ENCODE data around the gene ILF3.

DNA sequence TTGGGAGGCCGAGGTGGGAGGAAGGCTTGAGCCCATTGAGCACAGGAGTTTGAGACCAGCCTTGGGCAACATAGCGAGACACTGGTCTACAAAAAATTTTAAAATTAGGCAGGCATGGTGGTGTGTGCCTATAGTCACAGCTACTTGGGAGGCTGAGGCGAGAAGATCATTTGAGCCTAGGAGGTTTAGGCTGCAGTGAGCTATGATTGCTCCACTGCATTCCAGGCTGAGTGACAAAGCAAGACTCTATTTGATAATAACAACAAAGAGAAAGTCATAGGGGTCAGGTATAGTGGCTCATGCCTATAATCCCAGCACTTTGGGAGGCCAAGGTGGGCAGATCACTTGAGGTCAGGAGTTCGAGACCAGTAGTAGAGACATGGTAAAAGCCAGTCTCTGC is 33.4 kb upstream of the ILF3 start:
- TF ChIP-seq, protein P1, sequence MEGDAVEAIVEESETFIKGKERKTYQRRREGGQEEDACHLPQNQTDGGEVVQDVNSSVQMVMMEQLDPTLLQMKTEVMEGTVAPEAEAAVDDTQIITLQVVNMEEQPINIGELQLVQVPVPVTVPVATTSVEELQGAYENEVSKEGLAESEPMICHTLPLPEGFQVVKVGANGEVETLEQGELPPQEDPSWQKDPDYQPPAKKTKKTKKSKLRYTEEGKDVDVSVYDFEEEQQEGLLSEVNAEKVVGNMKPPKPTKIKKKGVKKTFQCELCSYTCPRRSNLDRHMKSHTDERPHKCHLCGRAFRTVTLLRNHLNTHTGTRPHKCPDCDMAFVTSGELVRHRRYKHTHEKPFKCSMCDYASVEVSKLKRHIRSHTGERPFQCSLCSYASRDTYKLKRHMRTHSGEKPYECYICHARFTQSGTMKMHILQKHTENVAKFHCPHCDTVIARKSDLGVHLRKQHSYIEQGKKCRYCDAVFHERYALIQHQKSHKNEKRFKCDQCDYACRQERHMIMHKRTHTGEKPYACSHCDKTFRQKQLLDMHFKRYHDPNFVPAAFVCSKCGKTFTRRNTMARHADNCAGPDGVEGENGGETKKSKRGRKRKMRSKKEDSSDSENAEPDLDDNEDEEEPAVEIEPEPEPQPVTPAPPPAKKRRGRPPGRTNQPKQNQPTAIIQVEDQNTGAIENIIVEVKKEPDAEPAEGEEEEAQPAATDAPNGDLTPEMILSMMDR (IDR thresholded peaks at IDR 0.05): no peak
- no peak for TF ChIP-seq POLR2A (IDR thresholded peaks at IDR 0.05)
